ENCODE data around the gene FFAR2. TPM values are rescaled to one million over a fixed set of nuclear protein-coding genes. Genes with fewer than 3 reads are reported as not detected.

Gene FFAR2
- total RNA-seq, 1 donor from 2014 or later: 1.8 TPM

- no peak for ATAC-seq
Observed at GRCh38 chr19:35427187-35427586, 20.9 kb upstream of the FFAR2 start.

GRCh38 chr19:35429698-35430408 is 18.2 kb upstream of the FFAR2 start:
- no peak for ATAC-seq

- ATAC-seq: no peak
Observed at GRCh38 chr19:35430409-35431144, 17.5 kb upstream of the FFAR2 start.

- no peak for ATAC-seq
Observed at GRCh38 chr19:35431145-35431807, 16.8 kb upstream of the FFAR2 start.

- peak; percentile 17 for ATAC-seq
Observed at GRCh38 chr19:35432911-35433310, 15.1 kb upstream of the FFAR2 start.

- ATAC-seq: no peak
Observed at GRCh38 chr19:35433448-35433847, 14.6 kb upstream of the FFAR2 start.

- no peak for ATAC-seq
Observed at GRCh38 chr19:35435896-35436295, 12.2 kb upstream of the FFAR2 start.

- ATAC-seq: peak; percentile 79
Observed at GRCh38 chr19:35436477-35437405, 11.3 kb upstream of the FFAR2 start.

- ATAC-seq: no peak
Observed at GRCh38 chr19:35437406-35437951, 10.6 kb upstream of the FFAR2 start.

- ATAC-seq: no peak
Observed at GRCh38 chr19:35438096-35438495, 10.0 kb upstream of the FFAR2 start.

- ATAC-seq: no peak
Observed at GRCh38 chr19:35438527-35438926, 9.5 kb upstream of the FFAR2 start.

GRCh38 chr19:35439921-35440320 is 8.1 kb upstream of the FFAR2 start:
- ATAC-seq: no peak

- ATAC-seq: no peak
Observed at GRCh38 chr19:35442091-35442490, 6.0 kb upstream of the FFAR2 start.

- no peak for ATAC-seq
Observed at GRCh38 chr19:35444735-35445134, 3.3 kb upstream of the FFAR2 start.

- no peak for ATAC-seq
Observed at GRCh38 chr19:35445826-35446593, 2.0 kb upstream of the FFAR2 start.

GRCh38 chr19:35449359-35450043 is 1.4 kb downstream of the FFAR2 start:
- peak; percentile 88 for ATAC-seq

GRCh38 chr19:35451338-35452096 is 3.5 kb downstream of the FFAR2 start:
- no peak for ATAC-seq

GRCh38 chr19:35454663-35455062 is 6.6 kb downstream of the FFAR2 start:
- no peak for ATAC-seq

- no peak for ATAC-seq
Observed at GRCh38 chr19:35455616-35456201, 7.7 kb downstream of the FFAR2 start.

GRCh38 chr19:35457173-35457572 is 9.1 kb downstream of the FFAR2 start:
- no peak for ATAC-seq

Data from esophagus mucosa (tissue), 1 donor.